SJSA1 (cell line): Measurements from ENCODE around the gene MPP7. TPM values are rescaled to one million over a fixed set of nuclear protein-coding genes. Genes with fewer than 3 reads are reported as not detected.
A peak's percentile ranks its signal among the peaks of the same experiment; 100 is the strongest.

Experiments used
- DNase-seq, 2 experiments: peaks; one replicate each; pipeline ENCODE4 v3.0.0-alpha.2; 2015 to 2020; ENCODE audit warnings: low spot score in 2 of 2, low read depth in 1 of 2
- H3K27ac ChIP-seq: fragments of 250-450 bp; sonication (Bioruptor Pico); 2 replicates; pipeline ENCODE4 v1.5.1; 2020; ENCODE audit warnings: mild to moderate bottlenecking, moderate library complexity
- H3K27me3 ChIP-seq: fragments of 250-450 bp; sonication (Bioruptor Pico); replicated peaks from 2 replicates; pipeline ENCODE4 v1.5.1; 2020; ENCODE audit warnings: mild to moderate bottlenecking, moderate library complexity
- H3K36me3 ChIP-seq: fragments of 250-450 bp; sonication (Bioruptor Pico); 2 replicates; pipeline ENCODE4 v1.5.1; 2020; ENCODE audit warnings: mild to moderate bottlenecking
- H3K4me1 ChIP-seq: fragments of 250-450 bp; sonication (Bioruptor Pico); replicated peaks from 2 replicates; pipeline ENCODE4 v1.6.1; 2021; ENCODE audit warnings: mild to moderate bottlenecking
- H3K4me3 ChIP-seq: fragments of 250-450 bp; sonication (Bioruptor Pico); 2 replicates; pipeline ENCODE4 v1.5.1; 2020; ENCODE audit warnings: mild to moderate bottlenecking
- H3K9me3 ChIP-seq: fragments of 250-450 bp; sonication (Bioruptor Pico); replicated peaks from 2 replicates; pipeline ENCODE4 v1.5.1; 2020; ENCODE audit warnings: mild to moderate bottlenecking
- total RNA-seq: library from RNA; depleted of rRNA; stranded (reverse); fragments of >200 nt; shearing (Covaris generic); gene quantifications from 2 replicates; pipeline ENCODE4 v1.2.3, GENCODE V29; 2014

The MPP7 gene
- total RNA-seq, 1 experiment from 2014 or later = 1.6 TPM

- H3K4me1 ChIP-seq = no peaks in the 10 kb centered on the region
- no peak overlapping the region for H3K27ac ChIP-seq
- H3K9me3 ChIP-seq = no peaks in the 10 kb centered on the region
- no peak for DNase-seq
- peaks cover 9% of the 10 kb centered on the region for H3K27me3 ChIP-seq
- H3K4me3 ChIP-seq = no peak overlapping the region
- no peaks in the 10 kb centered on the region for H3K36me3 ChIP-seq
Observed at GRCh38 chr10:28295336-28295735, 7.5 kb downstream of the MPP7 start.

- Histone ChIP-seq H3K4me1 (no peaks in the 10 kb centered on the region), H3K4me3 (no peak overlapping the region), H3K36me3 (no peaks in the 10 kb centered on the region), H3K9me3 (no peaks in the 10 kb centered on the region), H3K27ac (no peak overlapping the region), H3K27me3 (peaks cover 9% of the 10 kb centered on the region)
- no peak for DNase-seq
Observed at GRCh38 chr10:28294809-28295208, 8.1 kb downstream of the MPP7 start.

- peaks cover 9% of the 10 kb centered on the region for H3K27me3 ChIP-seq
- H3K27ac ChIP-seq = no peak overlapping the region
- no peak overlapping the region for H3K4me3 ChIP-seq
- H3K9me3 ChIP-seq = no peaks in the 10 kb centered on the region
- DNase-seq = no peak
- no peaks in the 10 kb centered on the region for H3K36me3 ChIP-seq
- H3K4me1 ChIP-seq = no peaks in the 10 kb centered on the region
Observed at GRCh38 chr10:28294169-28294532, 8.7 kb downstream of the MPP7 start.

- Histone ChIP-seq H3K27me3 (peaks cover 9% of the 10 kb centered on the region), H3K36me3 (no peaks in the 10 kb centered on the region), H3K4me3 (no peak overlapping the region), H3K27ac (no peak overlapping the region), H3K4me1 (no peaks in the 10 kb centered on the region), H3K9me3 (no peaks in the 10 kb centered on the region)
- DNase-seq = no peak
Observed at GRCh38 chr10:28293236-28294168, 9.4 kb downstream of the MPP7 start.

GRCh38 chr10:28291881-28292297, 11.0 kb downstream of the MPP7 start:
- Histone ChIP-seq H3K27me3 (peaks cover 2% of the 10 kb centered on the region), H3K27ac (no peak overlapping the region), H3K4me3 (no peak overlapping the region), H3K36me3 (no peaks in the 10 kb centered on the region), H3K9me3 (no peaks in the 10 kb centered on the region), H3K4me1 (no peaks in the 10 kb centered on the region)
- peak; percentile 11 to 46 for DNase-seq

- no peak overlapping the region for H3K27ac ChIP-seq
Observed at GRCh38 chr10:28285816-28286215, 17.0 kb downstream of the MPP7 start.

GRCh38 chr10:28284126-28284525, 18.7 kb downstream of the MPP7 start:
- Histone ChIP-seq H3K27ac (no peak overlapping the region), H3K4me1 (peaks cover 4% of the 10 kb centered on the region; the same call in 1 of the 2 replicates), H3K9me3 (no peaks in the 10 kb centered on the region), H3K4me3 (no peak overlapping the region), H3K27me3 (no peaks in the 10 kb centered on the region), H3K36me3 (no peaks in the 10 kb centered on the region)
- no peak for DNase-seq

More at GRCh38 chr10:28285816-28286215, 17.0 kb downstream of the MPP7 start:
- H3K4me3 ChIP-seq = no peak overlapping the region
- no peaks in the 10 kb centered on the region for H3K27me3 ChIP-seq
- H3K36me3 ChIP-seq = no peaks in the 10 kb centered on the region
- H3K9me3 ChIP-seq = no peaks in the 10 kb centered on the region
- no peaks in the 10 kb centered on the region for H3K4me1 ChIP-seq
- no peak for DNase-seq

GRCh38 chr10:28283251-28283650, 19.6 kb downstream of the MPP7 start:
- no peak overlapping the region for H3K4me3 ChIP-seq
- no peaks in the 10 kb centered on the region for H3K36me3 ChIP-seq
- DNase-seq = no peak
- peaks cover 4% of the 10 kb centered on the region; the same call in 1 of the 2 replicates for H3K4me1 ChIP-seq
- H3K9me3 ChIP-seq = no peaks in the 10 kb centered on the region
- H3K27me3 ChIP-seq = no peaks in the 10 kb centered on the region
- H3K27ac ChIP-seq = no peak overlapping the region

GRCh38 chr10:28282336-28282735, 20.5 kb downstream of the MPP7 start:
- DNase-seq = no peak

GRCh38 chr10:28281726-28282315, 21.0 kb downstream of the MPP7 start:
- Histone ChIP-seq H3K9me3 (no peaks in the 10 kb centered on the region), H3K27ac (no peak overlapping the region), H3K36me3 (no peaks in the 10 kb centered on the region), H3K27me3 (peaks cover 4% of the 10 kb centered on the region; the same call in 1 of the 2 replicates), H3K4me3 (no peak overlapping the region), H3K4me1 (peaks cover 4% of the 10 kb centered on the region; the same call in 1 of the 2 replicates)
- no peak for DNase-seq

More at GRCh38 chr10:28282336-28282735, 20.5 kb downstream of the MPP7 start:
- no peaks in the 10 kb centered on the region for H3K9me3 ChIP-seq
- H3K4me1 ChIP-seq = peaks cover 4% of the 10 kb centered on the region; the same call in 1 of the 2 replicates
- H3K4me3 ChIP-seq = no peak overlapping the region
- peaks cover 4% of the 10 kb centered on the region; the same call in 1 of the 2 replicates for H3K27me3 ChIP-seq
- no peak overlapping the region for H3K27ac ChIP-seq
- H3K36me3 ChIP-seq = no peaks in the 10 kb centered on the region

GRCh38 chr10:28280652-28281051, 22.2 kb downstream of the MPP7 start:
- H3K27ac ChIP-seq = no peak overlapping the region
- H3K27me3 ChIP-seq = peaks cover 4% of the 10 kb centered on the region; the same call in 1 of the 2 replicates
- H3K4me1 ChIP-seq = peaks cover 4% of the 10 kb centered on the region; the same call in 1 of the 2 replicates
- H3K36me3 ChIP-seq = no peaks in the 10 kb centered on the region
- peak in 1 of 2 experiments; percentile 27 for DNase-seq
- H3K9me3 ChIP-seq = no peaks in the 10 kb centered on the region
- H3K4me3 ChIP-seq = no peak overlapping the region

GRCh38 chr10:28279878-28280277, 23.0 kb downstream of the MPP7 start:
- Histone ChIP-seq H3K9me3 (no peaks in the 10 kb centered on the region), H3K4me1 (peaks cover 4% of the 10 kb centered on the region; the same call in 1 of the 2 replicates), H3K36me3 (no peaks in the 10 kb centered on the region), H3K4me3 (no peak overlapping the region), H3K27me3 (peaks cover 4% of the 10 kb centered on the region; the same call in 1 of the 2 replicates), H3K27ac (no peak overlapping the region)
- no peak for DNase-seq

GRCh38 chr10:28278842-28279241, 24.0 kb downstream of the MPP7 start:
- Histone ChIP-seq H3K4me1 (peaks cover 4% of the 10 kb centered on the region; the same call in 1 of the 2 replicates), H3K27ac (no peak overlapping the region), H3K9me3 (no peaks in the 10 kb centered on the region), H3K36me3 (no peaks in the 10 kb centered on the region), H3K27me3 (peaks cover 4% of the 10 kb centered on the region; the same call in 1 of the 2 replicates), H3K4me3 (no peak overlapping the region)
- no peak for DNase-seq

- Histone ChIP-seq H3K4me3 (no peak overlapping the region), H3K4me1 (peaks cover 4% of the 10 kb centered on the region; the same call in 1 of the 2 replicates), H3K27ac (no peak overlapping the region), H3K36me3 (no peaks in the 10 kb centered on the region), H3K9me3 (no peaks in the 10 kb centered on the region), H3K27me3 (peaks cover 5% of the 10 kb centered on the region)
- DNase-seq = no peak
Observed at GRCh38 chr10:28276384-28276783, 26.5 kb downstream of the MPP7 start.
